Stimulated activated CD8-positive, alpha-beta memory T cell treated with anti-CD3 and anti-CD28 coated beads, Interleukin-12 subunit alpha, Interleukin-12 subunit beta, amount 100 ng/mL, for 1 hour (primary cell): ENCODE data around the gene ZNF197.
"Not testable (repeated sequence)": the region's sequence is repeated elsewhere in the genome, so short reads cannot be mapped to it uniquely, and the experiment has no call there.

Experiments used
- DNase-seq: peaks from one replicate; pipeline ENCODE4 v3.0.0-alpha.2; 2020; ENCODE audit warnings: low read depth

ZNF197 gene

DNA sequence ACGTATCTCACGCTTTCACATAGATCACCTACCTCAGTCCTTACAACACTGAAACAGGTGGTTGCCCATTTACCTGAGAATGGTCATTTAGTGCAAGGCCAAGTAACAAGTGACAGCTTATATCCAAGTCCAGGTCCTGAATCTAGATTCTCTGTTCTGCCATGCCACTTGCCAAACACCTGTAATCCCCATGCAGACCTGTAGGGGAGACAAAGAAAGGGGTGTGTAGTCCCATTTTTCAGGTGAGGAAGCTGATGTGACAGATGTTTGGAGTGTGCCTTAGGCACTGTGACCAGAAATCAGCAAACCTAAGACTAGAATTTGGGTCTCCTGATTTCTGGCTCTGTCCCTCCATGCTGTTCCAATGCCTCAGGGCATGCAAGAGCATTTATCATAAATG, 36.4 kb downstream of the ZNF197 start:
- no peak for DNase-seq

DNA sequence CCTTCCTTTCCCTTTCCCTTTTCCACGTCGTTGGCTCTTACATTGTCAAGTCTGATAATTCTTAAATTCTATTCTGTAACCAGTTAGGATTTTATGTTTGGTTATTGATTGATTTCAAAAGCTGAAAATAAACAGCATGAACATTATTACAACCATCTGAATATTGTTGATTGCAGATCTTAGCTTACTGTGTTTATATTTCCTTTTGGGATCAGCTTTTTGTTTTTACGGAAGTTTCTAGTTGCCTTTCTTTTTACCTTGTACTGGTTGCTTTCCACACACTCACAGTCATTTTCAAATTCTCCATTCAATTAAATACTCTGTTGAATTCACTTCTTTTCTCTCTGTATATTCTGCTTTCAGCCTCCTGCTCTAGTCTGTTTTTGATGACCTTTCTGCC, 40.3 kb downstream of the ZNF197 start:
- no peak for DNase-seq

DNA sequence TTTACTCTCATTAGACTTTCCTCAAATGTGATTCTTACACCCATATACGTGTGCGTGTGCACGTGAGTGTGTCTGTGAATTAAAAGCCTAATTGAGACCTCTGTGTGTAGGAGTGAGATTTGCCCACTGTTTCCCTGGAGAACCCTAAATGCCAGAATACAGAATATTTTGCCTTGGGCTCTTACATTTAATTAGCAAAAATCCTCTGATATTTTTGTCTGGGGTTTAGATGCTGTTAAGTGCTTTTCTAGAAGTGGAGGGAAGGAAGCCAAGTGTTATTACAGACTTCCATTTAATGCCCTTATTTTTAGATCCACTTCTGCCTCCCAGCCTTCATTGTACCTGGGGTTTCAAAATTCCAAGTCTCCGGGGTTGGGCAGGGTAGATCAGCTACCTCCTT, 41.5 kb downstream of the ZNF197 start:
- DNase-seq, result no peak

DNA sequence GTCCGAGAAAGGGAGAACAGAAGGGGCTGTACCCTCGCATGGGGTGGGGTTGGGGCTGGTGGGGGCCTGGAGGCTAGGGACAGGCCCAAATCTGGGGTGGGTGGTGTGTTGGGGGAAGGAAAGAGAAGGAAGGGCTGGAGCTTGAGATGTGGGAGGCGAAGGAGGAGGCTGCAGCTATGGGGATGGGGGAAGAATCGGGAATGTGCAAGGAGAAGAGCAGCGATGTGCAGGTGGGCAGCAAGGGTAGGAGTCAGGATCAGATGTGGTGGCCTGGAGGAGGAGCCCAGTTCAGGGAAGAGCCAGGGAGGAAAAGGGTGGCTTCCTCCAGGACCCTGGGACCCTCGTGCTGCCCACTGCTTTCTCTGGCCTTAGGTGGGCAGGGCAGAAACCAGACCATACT, 44.9 kb downstream of the ZNF197 start:
- DNase-seq, result no peak

DNA sequence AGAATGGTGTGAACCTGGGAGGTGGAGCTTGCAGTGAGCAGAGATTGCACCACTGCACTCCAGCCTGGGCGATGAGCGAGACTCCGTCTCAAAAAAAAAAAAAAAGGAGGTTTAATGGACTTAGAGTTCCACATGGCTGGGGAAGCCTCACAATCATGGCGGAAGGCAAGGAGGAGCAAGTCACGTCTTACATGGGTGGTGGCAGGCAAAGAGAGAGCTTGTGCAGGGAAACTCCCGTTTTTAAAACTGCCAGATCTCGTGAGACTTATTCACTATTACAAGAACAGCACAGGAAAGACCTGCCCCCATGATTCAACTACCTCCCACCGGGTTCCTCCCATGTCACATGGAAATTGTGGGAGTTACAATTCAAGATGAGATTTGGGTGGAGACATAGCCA, 48.6 kb downstream of the ZNF197 start:
- not testable (repeated sequence) for DNase-seq

DNA sequence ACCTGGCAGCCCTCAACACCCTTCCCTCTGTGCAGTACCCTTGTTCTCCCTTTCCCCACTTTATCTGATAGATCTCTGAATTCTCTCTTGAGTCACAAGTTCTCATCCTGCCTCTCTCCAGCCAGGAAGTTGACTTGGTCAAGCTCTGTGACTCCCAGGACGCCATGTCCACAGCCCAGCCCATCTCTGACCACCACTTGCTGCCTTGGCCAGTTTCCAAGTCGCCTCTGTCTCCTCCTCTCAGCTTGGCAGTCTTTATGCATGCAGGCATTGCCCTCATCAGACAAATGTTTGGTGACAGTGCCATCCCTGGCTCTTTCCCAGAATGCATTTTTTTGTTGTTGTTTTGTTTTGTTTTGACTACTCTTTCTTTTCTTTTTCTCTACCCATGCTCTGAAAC, 49.4 kb downstream of the ZNF197 start:
- DNase-seq, result no peak

DNA sequence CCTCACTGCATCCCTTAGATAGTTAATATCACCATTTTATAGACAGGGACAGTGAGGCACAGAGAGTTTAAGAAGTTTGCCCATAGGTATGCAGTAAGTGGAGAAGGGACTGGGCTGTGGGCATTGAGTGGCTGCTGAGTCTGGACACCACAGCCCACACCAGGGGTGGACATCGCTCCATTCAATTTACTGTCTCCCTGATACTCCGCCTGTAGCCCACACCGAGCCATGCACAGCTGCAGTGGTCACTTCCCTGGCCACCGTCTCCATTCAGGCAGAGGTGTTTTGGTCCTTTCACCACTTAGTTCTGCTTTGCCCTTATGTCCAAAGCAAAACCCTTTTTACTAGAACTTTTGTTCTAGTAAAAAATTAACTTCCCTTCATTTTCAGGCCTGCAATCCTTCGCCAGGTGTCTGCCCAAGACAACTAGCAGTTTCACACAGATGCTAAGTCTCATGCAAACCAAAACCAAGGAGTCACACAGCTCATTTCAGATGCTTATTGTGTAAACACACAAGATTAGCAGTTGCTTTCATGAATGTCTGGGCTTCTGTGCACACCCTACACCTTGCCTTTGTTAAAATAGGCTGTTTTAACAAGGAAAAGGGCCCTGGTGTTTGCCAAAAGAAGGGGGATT, 53.8 kb downstream of the ZNF197 start:
- DNase-seq, result no peak

DNA sequence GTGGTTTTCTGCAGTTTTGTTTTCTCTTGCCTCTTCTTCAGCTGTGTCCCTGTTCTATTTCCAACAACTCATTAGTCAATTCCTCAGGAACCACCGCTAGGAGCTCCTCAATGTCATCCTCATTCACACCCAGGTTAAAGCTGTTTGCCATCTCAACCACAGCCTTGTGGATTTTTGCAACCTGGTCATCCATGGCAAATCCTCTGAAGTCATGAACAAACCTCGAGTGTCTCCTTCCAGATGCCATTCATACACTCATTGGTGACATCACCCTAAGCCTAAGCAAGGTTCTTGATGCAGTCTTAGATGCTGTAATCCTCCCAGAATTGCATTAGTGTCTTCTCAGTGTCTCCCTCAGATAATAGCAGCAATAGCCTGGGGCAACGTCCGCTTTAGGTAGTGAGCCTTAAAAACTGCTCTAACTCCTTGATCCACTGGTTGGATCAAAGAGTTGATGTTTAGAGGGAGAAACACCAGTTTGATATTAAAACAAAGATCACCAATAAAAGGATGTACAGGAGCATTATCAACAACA, 56.2 kb downstream of the ZNF197 start:
- no peak for DNase-seq

DNA sequence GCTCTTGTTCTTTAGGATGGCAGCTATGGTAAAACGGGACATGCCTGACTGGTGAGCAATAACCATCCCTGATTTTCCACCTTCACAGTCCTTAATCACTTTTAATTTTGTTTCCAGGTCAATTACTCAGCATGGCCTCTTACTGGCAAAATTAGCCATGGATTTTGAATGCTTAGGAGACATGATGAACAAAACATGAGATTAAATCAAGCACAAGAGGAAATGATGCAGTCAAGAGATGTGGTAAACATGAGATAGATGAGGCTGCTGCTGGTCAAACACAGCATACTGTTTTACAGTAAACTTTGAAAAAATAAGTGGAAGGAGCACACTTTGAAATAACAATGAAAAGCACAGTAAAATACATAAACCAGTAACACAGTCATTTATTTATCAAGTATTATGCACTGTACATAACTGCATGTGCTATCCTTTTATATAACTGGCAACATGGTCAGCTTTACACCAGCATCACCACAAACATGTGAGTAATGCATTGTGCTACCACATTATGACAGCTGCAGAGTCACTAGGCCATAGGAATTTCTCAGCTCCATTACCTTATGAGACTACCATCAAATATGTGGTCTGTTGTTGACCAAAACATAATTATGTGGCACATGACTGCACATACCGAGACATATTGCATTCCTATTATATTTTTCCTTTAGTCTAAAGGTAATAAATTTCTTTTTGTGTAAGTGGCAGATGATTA, 57.5 kb downstream of the ZNF197 start:
- DNase-seq, result no peak

DNA sequence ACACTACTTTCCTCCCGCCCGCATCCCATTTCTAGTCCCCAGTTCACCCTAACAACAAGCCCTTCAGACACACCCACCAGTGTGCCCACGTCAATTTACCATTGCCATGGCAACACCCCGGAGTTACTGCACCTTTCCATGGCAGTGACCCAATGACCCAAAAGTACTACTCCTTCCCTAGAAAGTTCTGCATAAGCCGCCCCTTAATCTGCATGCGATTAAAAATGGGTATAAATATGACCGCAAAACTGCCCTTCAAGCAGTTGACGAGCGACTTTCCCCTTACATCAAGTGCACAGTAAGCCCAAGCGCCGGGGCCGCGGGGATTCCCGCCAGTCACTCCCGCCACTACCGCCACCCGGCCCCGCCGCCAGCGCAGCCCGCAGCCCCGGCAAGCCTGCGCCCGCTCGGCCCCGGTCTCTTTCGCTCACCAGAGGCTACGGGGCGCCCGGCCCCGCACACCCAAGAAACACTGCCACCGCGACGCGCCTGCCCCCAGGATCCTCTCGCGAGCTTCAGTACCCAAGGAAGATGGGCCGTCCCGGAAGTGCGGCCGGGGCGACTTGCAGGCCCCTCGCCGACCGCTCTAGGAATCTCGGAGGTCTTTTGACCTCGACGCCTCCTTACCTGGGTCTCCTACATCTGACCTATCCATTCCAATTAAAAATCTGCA, 60.4 kb downstream of the ZNF197 start:
- DNase-seq, result peak; percentile 28

DNA sequence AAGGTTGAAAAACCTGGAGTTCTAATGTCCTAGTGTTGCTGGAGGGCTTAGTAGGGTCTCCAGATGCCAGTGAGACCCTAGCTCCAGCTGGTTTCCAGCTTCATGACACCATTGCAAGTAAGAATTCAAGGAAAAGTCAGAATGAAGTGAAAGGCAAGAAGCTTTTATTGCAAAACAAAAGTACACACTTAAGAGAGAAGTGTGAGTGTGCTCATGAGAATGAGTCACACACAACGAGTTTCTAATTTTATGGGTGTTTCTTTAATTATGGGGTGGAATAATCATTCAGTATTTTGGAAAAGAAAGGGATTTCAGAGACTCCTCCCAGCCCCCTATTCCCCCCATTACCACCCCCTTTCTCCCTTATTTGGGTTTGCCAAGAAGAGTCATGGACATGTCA, 63.1 kb downstream of the ZNF197 start:
- DNase-seq, result no peak
